HepG2 (cell line): ENCODE measurements around the gene INHBC. TPM values are rescaled to one million over a fixed set of nuclear protein-coding genes. Genes with fewer than 3 reads are reported as not detected.

Source experiments
- CREB1 ChIP-seq, 2 experiments: fragments of 450-650 bp in 1 of 2; IDR thresholded peaks; 2 replicates each; pipeline ENCODE4 v1.6.1; 2016 to 2017; ENCODE audit warnings: control low read depth in 1 of 2, mild to moderate bottlenecking in 1 of 2, missing compliant biosample characterization in 1 of 2, missing genetic modification characterization in 1 of 2
- KDM6A ChIP-seq: IDR thresholded peaks from 2 replicates; pipeline ENCODE4 v1.6.1; 2016; ENCODE audit warnings: low read depth
- NFKB2 ChIP-seq: sonication (generic); formaldehyde crosslinking; IDR thresholded peaks from 2 replicates; pipeline ENCODE4 v1.4.0; 2020; ENCODE audit warnings: missing genetic modification reagents, borderline replicate concordance
- POLR2G ChIP-seq: fragments of 200-400 bp; formaldehyde crosslinking; IDR thresholded peaks from 2 replicates; pipeline ENCODE4 v1.6.1; 2018; ENCODE audit warnings: mild to moderate bottlenecking, low read depth, low read length, moderate library complexity
- ZFX ChIP-seq: sonication (generic); formaldehyde crosslinking; IDR thresholded peaks from 2 replicates; pipeline ENCODE4 v1.4.0; 2020; ENCODE audit warnings: mild to moderate bottlenecking, low read depth, missing genetic modification reagents, moderate library complexity
- ZNF34 ChIP-seq: sonication (generic); formaldehyde crosslinking; IDR thresholded peaks from 2 replicates; pipeline ENCODE4 v1.4.0; 2020; ENCODE audit warnings: mild to moderate bottlenecking, missing genetic modification reagents, borderline replicate concordance
- ZNF678 ChIP-seq: sonication (generic); formaldehyde crosslinking; IDR thresholded peaks from 2 replicates; pipeline ENCODE4 v1.4.0; 2020; ENCODE audit warnings: mild to moderate bottlenecking, missing genetic modification reagents
- ZNF720 ChIP-seq: sonication (generic); formaldehyde crosslinking; IDR thresholded peaks from 2 replicates; pipeline ENCODE4 v1.4.0; 2020; ENCODE audit warnings: missing genetic modification reagents
- ZNF781 ChIP-seq: sonication (generic); formaldehyde crosslinking; IDR thresholded peaks from 2 replicates; pipeline ENCODE4 v1.5.1; 2020; ENCODE audit warnings: borderline replicate concordance, mild to moderate bottlenecking, missing genetic modification reagents; ENCODE audit errors: not compliant biosample characterization
- ZZZ3 ChIP-seq: sonication (generic); formaldehyde crosslinking; IDR thresholded peaks from 2 replicates; pipeline ENCODE4 v1.4.0; 2020; ENCODE audit warnings: missing genetic modification reagents, mild to moderate bottlenecking, borderline replicate concordance
- polyA plus RNA-seq, 8 experiments: library from polyadenylated mRNA; depleted of rRNA in 3 of 8; stranded (reverse) in 7 of 8; unstranded in 1 of 8; fragments of >200 nt; fragmentation: Illumina TruSeq in 4 of 8; extraction: Trizol in 4 of 8; gene quantifications; 2 replicates each; pipeline versions ENCODE4 v1.2.1 to v1.2.3, GENCODE V29; 2011 to 2016; ENCODE audit warnings: low read depth in 4 of 8, missing spikeins in 1 of 8, mixed read lengths in 1 of 8; ENCODE audit not compliant: insufficient read depth in 1 of 8
- total RNA-seq, 5 experiments: library from RNA; depleted of rRNA; stranded (reverse); fragments of >200 nt; fragmentation: Illumina TruSeq; extraction: Trizol; gene quantifications; 2 replicates each; pipeline ENCODE4 v1.2.3, GENCODE V29; 2016; ENCODE audit warnings: low read depth in 1 of 5
- TF ChIP-seq, protein P1 (sequence below), 2 experiments: sonication (generic) in 1 of 2; formaldehyde crosslinking in 1 of 2; IDR thresholded peaks; 2 replicates each; pipeline versions ENCODE4 v1.4.0 to v1.6.1; 2018 to 2020; ENCODE audit warnings: missing genetic modification reagents in 2 of 2, borderline replicate concordance in 1 of 2, low read depth in 1 of 2, mild to moderate bottlenecking in 1 of 2, missing biosample characterization in 1 of 2
- TF ChIP-seq, protein P2 (sequence below): sonication (generic); formaldehyde crosslinking; IDR thresholded peaks from 2 replicates; pipeline ENCODE4 v1.8.1; 2023; ENCODE audit warnings: missing genetic modification reagents, inconsistent platforms, borderline replicate concordance
- TF ChIP-seq, protein P3 (sequence below): sonication (generic); formaldehyde crosslinking; IDR thresholded peaks from 2 replicates; pipeline ENCODE4 v1.4.0; 2020; ENCODE audit warnings: low read depth, missing genetic modification reagents
- TF ChIP-seq, protein P4 (sequence below): sonication (generic); formaldehyde crosslinking; IDR thresholded peaks from 2 replicates; pipeline ENCODE4 v1.9.0; 2021; ENCODE audit warnings: missing genetic modification reagents, mild to moderate bottlenecking, borderline replicate concordance
- TF ChIP-seq, protein P5 (sequence below): IDR thresholded peaks from 2 replicates; pipeline ENCODE4 v1.6.1; 2016
- TF ChIP-seq, protein P6 (sequence below): sonication (generic); formaldehyde crosslinking; conservative IDR thresholded peaks from 2 replicates; pipeline ENCODE4 v1.8.0; 2022; ENCODE audit warnings: low read depth, missing genetic modification reagents

Gene INHBC
- total and polyA plus RNA-seq, 2 of the 13 experiments (the other 11 are each of a cell fraction or from before 2014, with no cell fraction given): 1.8 to 13.8 TPM

DNA sequence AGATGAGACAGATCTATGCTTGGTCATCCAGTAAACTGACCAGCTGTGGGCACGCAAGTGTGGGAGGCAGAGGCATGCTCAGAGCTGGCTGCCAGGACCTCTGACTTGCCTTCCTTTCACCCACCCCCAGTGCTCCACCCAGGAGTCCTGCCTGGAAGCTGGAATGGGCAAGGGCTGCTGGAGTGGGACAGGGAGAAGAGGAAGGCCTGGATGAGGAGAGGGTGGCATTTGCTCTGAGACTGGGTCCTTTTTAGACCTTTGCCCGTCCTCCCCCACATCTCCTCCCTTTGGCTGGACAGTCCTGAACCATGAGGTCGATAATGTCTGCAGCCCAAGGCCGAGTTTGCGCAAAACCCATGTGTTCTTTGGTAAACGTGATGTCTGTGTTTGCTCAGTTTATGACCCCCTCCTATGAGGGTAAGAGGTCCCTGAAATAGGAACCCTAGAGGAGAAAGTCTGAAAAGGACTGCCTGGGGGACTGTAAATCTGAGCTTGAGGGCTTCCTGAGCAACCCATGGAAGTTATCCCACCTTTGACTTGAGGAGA, 16.7 kb downstream of the INHBC start (continued):
- TF ChIP-seq, protein P1, sequence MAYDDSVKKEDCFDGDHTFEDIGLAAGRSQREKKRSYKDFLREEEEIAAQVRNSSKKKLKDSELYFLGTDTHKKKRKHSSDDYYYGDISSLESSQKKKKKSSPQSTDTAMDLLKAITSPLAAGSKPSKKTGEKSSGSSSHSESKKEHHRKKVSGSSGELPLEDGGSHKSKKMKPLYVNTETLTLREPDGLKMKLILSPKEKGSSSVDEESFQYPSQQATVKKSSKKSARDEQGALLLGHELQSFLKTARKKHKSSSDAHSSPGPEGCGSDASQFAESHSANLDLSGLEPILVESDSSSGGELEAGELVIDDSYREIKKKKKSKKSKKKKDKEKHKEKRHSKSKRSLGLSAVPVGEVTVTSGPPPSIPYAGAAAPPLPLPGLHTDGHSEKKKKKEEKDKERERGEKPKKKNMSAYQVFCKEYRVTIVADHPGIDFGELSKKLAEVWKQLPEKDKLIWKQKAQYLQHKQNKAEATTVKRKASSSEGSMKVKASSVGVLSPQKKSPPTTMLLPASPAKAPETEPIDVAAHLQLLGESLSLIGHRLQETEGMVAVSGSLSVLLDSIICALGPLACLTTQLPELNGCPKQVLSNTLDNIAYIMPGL (CRISPR knock-in tag; IDR thresholded peaks at IDR 0.05; ENCODE audit: borderline replicate concordance in 1 of 2, low read depth in 1 of 2): peak in 1 of 2 experiments; percentile 78; a peak in 2 of 4 replicates
- TF ChIP-seq CREB1 (IDR thresholded peaks at IDR 0.05): no peak
- TF ChIP-seq CREB1 (CRISPR knock-in tag; IDR thresholded peaks at IDR 0.05): peak; percentile 74
- peak; percentile 81 for TF ChIP-seq ZZZ3 (CRISPR knock-in tag)
- TF ChIP-seq, protein P2, sequence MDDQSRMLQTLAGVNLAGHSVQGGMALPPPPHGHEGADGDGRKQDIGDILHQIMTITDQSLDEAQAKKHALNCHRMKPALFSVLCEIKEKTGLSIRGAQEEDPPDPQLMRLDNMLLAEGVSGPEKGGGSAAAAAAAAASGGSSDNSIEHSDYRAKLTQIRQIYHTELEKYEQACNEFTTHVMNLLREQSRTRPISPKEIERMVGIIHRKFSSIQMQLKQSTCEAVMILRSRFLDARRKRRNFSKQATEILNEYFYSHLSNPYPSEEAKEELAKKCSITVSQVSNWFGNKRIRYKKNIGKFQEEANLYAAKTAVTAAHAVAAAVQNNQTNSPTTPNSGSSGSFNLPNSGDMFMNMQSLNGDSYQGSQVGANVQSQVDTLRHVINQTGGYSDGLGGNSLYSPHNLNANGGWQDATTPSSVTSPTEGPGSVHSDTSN (CRISPR knock-in tag): no peak
- TF ChIP-seq POLR2G: peak; percentile 63
- 0 out of 2 replicates have a peak, but pooled peaks have one; percentile 67 for TF ChIP-seq ZNF678 (CRISPR knock-in tag)
- TF ChIP-seq, protein P3, sequence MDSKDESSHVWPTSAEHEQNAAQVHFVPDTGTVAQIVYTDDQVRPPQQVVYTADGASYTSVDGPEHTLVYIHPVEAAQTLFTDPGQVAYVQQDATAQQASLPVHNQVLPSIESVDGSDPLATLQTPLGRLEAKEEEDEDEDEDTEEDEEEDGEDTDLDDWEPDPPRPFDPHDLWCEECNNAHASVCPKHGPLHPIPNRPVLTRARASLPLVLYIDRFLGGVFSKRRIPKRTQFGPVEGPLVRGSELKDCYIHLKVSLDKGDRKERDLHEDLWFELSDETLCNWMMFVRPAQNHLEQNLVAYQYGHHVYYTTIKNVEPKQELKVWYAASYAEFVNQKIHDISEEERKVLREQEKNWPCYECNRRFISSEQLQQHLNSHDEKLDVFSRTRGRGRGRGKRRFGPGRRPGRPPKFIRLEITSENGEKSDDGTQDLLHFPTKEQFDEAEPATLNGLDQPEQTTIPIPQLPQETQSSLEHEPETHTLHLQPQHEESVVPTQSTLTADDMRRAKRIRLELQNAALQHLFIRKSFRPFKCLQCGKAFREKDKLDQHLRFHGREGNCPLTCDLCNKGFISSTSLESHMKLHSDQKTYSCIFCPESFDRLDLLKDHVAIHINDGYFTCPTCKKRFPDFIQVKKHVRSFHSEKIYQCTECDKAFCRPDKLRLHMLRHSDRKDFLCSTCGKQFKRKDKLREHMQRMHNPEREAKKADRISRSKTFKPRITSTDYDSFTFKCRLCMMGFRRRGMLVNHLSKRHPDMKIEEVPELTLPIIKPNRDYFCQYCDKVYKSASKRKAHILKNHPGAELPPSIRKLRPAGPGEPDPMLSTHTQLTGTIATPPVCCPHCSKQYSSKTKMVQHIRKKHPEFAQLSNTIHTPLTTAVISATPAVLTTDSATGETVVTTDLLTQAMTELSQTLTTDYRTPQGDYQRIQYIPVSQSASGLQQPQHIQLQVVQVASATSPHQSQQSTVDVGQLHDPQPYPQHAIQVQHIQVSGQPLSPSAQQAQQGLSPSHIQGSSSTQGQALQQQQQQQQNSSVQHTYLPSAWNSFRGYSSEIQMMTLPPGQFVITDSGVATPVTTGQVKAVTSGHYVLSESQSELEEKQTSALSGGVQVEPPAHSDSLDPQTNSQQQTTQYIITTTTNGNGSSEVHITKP (CRISPR knock-in tag): peak; percentile 71
- peak; percentile 93 for TF ChIP-seq KDM6A
- peak; percentile 85; the same call in 1 of the 2 replicates for TF ChIP-seq ZNF34
- no peak for TF ChIP-seq ZNF720 (CRISPR knock-in tag)
- peak; percentile 66 for TF ChIP-seq ZNF781 (CRISPR knock-in tag)
- TF ChIP-seq, protein P4, sequence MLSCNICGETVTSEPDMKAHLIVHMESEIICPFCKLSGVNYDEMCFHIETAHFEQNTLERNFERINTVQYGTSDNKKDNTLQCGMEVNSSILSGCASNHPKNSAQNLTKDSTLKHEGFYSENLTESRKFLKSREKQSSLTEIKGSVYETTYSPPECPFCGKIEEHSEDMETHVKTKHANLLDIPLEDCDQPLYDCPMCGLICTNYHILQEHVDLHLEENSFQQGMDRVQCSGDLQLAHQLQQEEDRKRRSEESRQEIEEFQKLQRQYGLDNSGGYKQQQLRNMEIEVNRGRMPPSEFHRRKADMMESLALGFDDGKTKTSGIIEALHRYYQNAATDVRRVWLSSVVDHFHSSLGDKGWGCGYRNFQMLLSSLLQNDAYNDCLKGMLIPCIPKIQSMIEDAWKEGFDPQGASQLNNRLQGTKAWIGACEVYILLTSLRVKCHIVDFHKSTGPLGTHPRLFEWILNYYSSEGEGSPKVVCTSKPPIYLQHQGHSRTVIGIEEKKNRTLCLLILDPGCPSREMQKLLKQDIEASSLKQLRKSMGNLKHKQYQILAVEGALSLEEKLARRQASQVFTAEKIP (CRISPR knock-in tag): no peak
- TF ChIP-seq, protein P5, sequence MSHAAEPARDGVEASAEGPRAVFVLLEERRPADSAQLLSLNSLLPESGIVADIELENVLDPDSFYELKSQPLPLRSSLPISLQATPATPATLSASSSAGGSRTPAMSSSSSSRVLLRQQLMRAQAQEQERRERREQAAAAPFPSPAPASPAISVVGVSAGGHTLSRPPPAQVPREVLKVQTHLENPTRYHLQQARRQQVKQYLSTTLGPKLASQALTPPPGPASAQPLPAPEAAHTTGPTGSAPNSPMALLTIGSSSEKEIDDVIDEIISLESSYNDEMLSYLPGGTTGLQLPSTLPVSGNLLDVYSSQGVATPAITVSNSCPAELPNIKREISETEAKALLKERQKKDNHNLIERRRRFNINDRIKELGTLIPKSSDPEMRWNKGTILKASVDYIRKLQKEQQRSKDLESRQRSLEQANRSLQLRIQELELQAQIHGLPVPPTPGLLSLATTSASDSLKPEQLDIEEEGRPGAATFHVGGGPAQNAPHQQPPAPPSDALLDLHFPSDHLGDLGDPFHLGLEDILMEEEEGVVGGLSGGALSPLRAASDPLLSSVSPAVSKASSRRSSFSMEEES (CRISPR knock-in tag): peak; percentile 93
- no peak for TF ChIP-seq NFKB2 (CRISPR knock-in tag)
- TF ChIP-seq, protein P6, sequence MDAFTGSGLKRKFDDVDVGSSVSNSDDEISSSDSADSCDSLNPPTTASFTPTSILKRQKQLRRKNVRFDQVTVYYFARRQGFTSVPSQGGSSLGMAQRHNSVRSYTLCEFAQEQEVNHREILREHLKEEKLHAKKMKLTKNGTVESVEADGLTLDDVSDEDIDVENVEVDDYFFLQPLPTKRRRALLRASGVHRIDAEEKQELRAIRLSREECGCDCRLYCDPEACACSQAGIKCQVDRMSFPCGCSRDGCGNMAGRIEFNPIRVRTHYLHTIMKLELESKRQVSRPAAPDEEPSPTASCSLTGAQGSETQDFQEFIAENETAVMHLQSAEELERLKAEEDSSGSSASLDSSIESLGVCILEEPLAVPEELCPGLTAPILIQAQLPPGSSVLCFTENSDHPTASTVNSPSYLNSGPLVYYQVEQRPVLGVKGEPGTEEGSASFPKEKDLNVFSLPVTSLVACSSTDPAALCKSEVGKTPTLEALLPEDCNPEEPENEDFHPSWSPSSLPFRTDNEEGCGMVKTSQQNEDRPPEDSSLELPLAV (CRISPR knock-in tag): no peak
- peak; percentile 84 for TF ChIP-seq ZFX (CRISPR knock-in tag)
